WTC11 (cell line): Measurements from ENCODE around the gene FBLN2. TPM values are rescaled to one million over a fixed set of nuclear protein-coding genes. Genes with fewer than 3 reads are reported as not detected.

Experiments used
- AFF4 ChIP-seq: sonication (generic); formaldehyde crosslinking; IDR thresholded peaks from 2 replicates; pipeline ENCODE4 v1.8.1; 2023; ENCODE audit warnings: mild to moderate bottlenecking, missing genetic modification reagents, borderline replicate concordance
- AR ChIP-seq: fragments of 250-450 bp; sonication (Bioruptor Pico); IDR thresholded peaks from 2 replicates; pipeline ENCODE4 v1.9.0; 2021; ENCODE audit warnings: mild to moderate bottlenecking
- CREB1 ChIP-seq: sonication (generic); formaldehyde crosslinking; IDR thresholded peaks from 2 replicates; pipeline ENCODE4 v1.8.0; 2023; ENCODE audit warnings: mild to moderate bottlenecking, missing genetic modification reagents
- CREM ChIP-seq: sonication (generic); formaldehyde crosslinking; IDR thresholded peaks from 2 replicates; pipeline ENCODE4 v1.8.1; 2022; ENCODE audit warnings: mild to moderate bottlenecking, missing genetic modification reagents, moderate library complexity
- ETV6 ChIP-seq: sonication (generic); formaldehyde crosslinking; IDR thresholded peaks from 2 replicates; pipeline ENCODE4 v1.8.1; 2022; ENCODE audit warnings: mild to moderate bottlenecking, missing genetic modification reagents
- GRHL2 ChIP-seq: fragments of 250-450 bp; sonication (Bioruptor Pico); IDR thresholded peaks from 2 replicates; pipeline ENCODE4 v1.8.0; 2022; ENCODE audit warnings: mild to moderate bottlenecking, moderate library complexity; ENCODE audit not compliant: insufficient replicate concordance, severe bottlenecking
- IRF1 ChIP-seq: sonication (generic); formaldehyde crosslinking; IDR thresholded peaks from 2 replicates; pipeline ENCODE4 v1.8.0; 2023; ENCODE audit warnings: missing genetic modification reagents
- PREB ChIP-seq: sonication (generic); formaldehyde crosslinking; IDR thresholded peaks from 2 replicates; pipeline ENCODE4 v1.8.1; 2022; ENCODE audit warnings: mild to moderate bottlenecking, missing genetic modification reagents, moderate library complexity, borderline replicate concordance
- SMAD3 ChIP-seq: sonication (generic); formaldehyde crosslinking; IDR thresholded peaks from 2 replicates; pipeline ENCODE4 v1.8.0; 2022; ENCODE audit warnings: missing genetic modification reagents, mild to moderate bottlenecking, borderline replicate concordance
- SOX15 ChIP-seq: fragments of 250-450 bp; sonication (Bioruptor Pico); IDR thresholded peaks from 2 replicates; pipeline ENCODE4 v1.9.0; 2021; ENCODE audit warnings: mild to moderate bottlenecking
- ZBTB43 ChIP-seq: sonication (generic); formaldehyde crosslinking; IDR thresholded peaks from 2 replicates; pipeline ENCODE4 v1.8.1; 2023; ENCODE audit warnings: mild to moderate bottlenecking, missing genetic modification reagents
- ZNF121 ChIP-seq: sonication (generic); formaldehyde crosslinking; IDR thresholded peaks from 2 replicates; pipeline ENCODE4 v1.8.0; 2023; ENCODE audit warnings: missing genetic modification reagents
- ZNF281 ChIP-seq: sonication (generic); formaldehyde crosslinking; IDR thresholded peaks from 2 replicates; pipeline ENCODE4 v1.8.0; 2023; ENCODE audit warnings: mild to moderate bottlenecking, missing genetic modification reagents
- total RNA-seq: library from RNA; stranded (reverse); gene quantifications from 3 replicates; pipeline ENCODE4 v1.2.3, GENCODE V29; 2021

Gene FBLN2
- total RNA-seq, 1 experiment from 2014 or later = 20.7 TPM

- TF ChIP-seq IRF1 (CRISPR knock-in tag) (no peak), ZBTB43 (CRISPR knock-in tag) (no peak), ZNF121 (no peak), SMAD3 (CRISPR knock-in tag) (no peak), AFF4 (no peak), PREB (CRISPR knock-in tag) (no peak), ETV6 (CRISPR knock-in tag) (no peak), AR (no peak), ZNF281 (CRISPR knock-in tag) (no peak), CREM (CRISPR knock-in tag) (no peak), GRHL2 (CRISPR knock-in tag) (no peak), CREB1 (CRISPR knock-in tag) (no peak), SOX15 (no peak)
These were observed 110.5 kb downstream of the FBLN2 start (continued) for GRCh38 chr3:13659221-13659969.
